CD4-positive, alpha-beta T cell treated with Interleukin-15 for 1 hour (primary cell): Measurements from ENCODE around the gene PLA2G12B.

Experiments
- DNase-seq: peaks from one replicate; pipeline ENCODE4 v3.0.0-alpha.2; 2020

Gene PLA2G12B

DNA sequence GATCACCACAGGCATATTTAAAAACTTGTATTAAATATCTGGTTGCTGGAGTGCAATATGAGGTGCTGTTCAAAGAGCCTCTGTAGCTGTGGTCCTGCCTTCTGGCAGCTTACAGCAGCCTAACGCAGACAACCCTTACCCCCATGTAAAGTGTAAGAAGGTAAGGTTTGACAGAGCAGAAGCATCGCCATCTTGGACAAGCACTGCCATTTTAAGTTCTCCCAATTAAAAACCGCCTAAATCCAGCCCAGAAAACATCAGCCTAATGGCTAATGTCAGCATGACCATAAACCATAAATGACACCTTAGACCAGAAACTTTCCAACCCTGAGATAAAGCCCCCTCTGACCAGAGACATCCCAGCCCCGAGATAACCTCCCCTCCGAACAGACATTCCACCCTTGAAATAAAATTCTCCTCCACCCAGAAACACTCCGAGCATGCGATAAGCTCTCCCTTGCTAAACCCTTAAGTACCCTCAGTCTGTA lies 66.4 kb downstream of the PLA2G12B start:
- DNase-seq, result no peak

DNA sequence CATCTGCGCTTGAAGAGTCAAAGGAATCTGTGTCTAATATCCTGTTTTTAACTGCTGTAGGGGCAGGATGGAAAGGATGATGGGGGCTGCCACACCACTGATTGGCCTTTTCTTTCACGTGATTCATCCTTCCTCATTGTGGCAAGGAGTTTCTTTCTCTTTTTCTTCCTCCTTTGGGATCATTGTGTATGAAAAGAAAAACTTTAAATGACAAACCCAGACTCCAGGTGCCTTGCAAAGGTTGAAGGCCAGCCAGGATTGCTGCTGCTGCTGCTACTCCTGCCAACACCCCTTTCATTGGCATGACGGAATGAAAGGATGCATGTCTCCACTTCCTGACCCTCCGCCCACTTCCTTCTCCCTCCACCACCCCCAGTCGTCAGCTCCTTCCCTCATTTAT lies 67.6 kb downstream of the PLA2G12B start:
- no peak for DNase-seq

DNA sequence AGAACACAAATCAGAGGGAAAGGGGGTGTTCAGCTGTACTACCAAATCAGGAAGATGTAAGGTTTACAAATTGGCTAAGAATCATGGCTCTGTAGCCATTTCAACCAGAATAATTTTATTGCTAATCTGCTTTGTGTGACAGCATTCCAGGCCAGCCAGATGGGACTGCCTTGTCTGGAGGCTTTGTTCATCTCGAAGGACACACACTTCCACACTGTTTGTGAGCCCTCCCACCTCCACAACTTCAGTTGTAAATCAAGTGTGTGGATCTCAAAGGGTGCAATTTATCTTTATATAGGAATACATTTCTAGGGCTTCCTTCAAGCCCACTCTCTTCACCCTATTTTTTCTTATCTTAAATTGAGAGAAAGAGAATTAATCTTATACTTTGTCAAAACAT lies 68.0 kb downstream of the PLA2G12B start:
- DNase-seq, result no peak

DNA sequence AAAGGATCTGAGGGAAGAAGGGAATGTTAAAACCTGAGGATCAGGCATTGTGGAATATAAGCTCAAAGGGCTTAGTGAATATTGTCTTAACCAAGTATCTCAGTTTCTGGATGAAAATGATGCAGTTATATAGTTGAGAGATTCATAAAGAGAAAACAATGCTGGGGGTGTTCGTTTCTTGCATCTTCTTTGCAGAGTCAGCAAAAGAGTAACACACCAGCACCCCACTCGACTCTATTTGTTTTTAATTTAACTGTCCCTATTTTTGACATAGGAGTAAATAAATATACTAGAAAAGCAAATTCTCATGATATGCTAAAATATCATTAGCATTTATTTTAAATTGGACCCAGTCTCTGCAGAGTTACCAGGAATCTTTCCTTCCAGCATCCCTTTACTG lies 68.7 kb downstream of the PLA2G12B start:
- no peak for DNase-seq
